NCI-H2227 treated with DMSO at 0.1 percent for 48 hours (cell line): ENCODE data around the gene ARHGEF37.
"Not testable (repeated sequence)": the region's sequence is repeated elsewhere in the genome, so short reads cannot be mapped to it uniquely, and the experiment has no call there.

ENCODE experiments used
- DNase-seq: peaks from one replicate; lab custom pipeline; 2025; lab: John Stamatoyannopoulos, UW

The ARHGEF37 gene

GRCh38 chr5:149564542-149565140 is 16.7 kb upstream of the ARHGEF37 start:
- DNase-seq, result peak; percentile 69

GRCh38 chr5:149567226-149567625 is 14.1 kb upstream of the ARHGEF37 start:
- no peak for DNase-seq

- DNase-seq, result no peak
Measured at GRCh38 chr5:149572170-149572569, 9.1 kb upstream of the ARHGEF37 start.

DNA sequence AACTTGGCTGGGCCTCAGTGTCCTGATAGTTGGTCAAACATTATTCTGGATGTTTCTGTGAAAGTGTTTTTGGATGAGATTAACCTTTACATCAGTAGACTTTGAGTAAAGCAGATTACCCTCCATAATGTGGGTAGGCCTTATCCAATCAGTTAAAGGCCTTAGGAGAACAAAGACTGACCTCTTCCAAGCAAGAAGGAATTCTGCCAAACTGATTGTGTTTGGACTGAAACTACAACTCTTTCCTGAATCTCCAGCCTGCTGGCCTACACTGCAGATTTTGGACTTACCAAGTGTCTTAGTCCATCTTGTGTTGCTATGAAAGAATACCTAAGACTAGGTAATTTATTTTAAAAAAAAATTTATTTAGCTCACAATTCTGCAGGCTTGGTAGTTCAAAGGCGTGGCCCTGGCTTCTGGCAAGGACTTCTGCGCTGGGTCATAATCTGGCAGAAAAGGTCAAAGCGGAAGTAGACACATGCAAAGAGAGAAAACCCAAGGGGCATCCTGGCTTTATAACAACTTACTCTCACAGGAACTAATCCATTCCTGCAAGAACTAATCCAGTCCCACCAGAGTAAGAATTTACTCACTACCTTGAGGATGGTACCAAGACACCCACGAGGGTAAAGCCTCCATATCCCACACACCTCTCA is 8.6 kb upstream of the ARHGEF37 start:
- no peak for DNase-seq

DNA sequence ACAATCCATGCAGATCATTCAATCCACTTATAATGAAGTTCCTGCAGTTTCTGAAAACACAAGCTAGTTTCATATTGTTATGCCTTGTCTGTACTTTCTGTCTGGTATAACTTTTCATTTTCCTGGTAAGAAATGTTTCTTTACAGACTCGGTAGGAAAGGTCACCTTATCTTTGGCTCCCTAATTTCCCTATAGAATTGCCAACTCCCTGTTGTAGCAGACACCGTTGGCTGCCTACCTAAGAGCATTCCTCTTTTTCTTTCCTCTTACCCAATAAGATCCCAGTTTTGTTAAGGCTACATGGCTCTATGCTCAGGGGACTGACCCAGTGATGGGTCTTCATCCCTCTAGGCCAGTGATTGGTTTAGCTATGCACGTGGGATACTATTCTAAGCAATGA is 6.2 kb upstream of the ARHGEF37 start:
- DNase-seq, result no peak

- no peak for DNase-seq
Measured at GRCh38 chr5:149576021-149576420, 5.3 kb upstream of the ARHGEF37 start.

GRCh38 chr5:149578896-149579295 is 2.4 kb upstream of the ARHGEF37 start:
- DNase-seq, result peak; percentile 10

GRCh38 chr5:149580808-149581191 is 498 bp upstream of the ARHGEF37 start:
- no peak for DNase-seq

DNA sequence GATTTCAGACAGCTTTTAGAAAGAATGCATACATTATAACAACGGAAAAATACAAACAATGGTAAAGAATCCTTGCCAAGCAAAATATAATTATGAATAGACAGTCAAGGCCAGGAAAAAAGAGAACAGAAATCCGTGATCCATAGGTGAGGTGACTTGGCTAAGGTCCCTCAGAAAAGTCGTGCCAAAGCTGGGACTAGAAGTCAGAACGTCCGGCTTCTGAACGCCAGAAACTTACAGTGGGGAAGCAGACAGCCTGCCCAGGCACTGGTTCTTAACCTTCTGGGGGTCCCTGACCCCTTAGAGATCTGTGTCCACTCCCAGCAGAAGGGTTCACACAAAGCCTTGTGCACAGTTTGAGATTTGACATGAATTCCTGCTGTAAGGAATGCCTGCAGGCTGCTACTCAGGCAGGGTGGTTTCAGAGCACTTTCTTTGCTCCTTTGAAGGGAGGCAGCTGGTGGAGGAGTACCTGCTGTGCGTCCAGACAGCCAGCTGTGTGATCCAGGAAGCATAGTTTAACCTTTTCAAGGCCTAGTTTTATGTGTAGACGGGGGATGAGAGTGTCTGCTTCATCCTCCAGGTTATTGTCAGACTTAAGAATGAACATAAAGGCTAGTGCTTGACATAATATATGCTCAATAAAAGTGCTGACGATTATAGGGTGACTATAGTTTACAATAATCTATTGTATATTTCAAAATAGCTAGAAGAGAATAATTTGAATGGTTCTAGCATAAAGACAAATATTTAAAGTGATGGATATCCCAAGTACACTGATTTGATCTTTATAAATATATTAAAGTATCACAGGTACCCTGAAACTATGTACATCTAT is 852 bp downstream of the ARHGEF37 start:
- DNase-seq, result no peak

DNA sequence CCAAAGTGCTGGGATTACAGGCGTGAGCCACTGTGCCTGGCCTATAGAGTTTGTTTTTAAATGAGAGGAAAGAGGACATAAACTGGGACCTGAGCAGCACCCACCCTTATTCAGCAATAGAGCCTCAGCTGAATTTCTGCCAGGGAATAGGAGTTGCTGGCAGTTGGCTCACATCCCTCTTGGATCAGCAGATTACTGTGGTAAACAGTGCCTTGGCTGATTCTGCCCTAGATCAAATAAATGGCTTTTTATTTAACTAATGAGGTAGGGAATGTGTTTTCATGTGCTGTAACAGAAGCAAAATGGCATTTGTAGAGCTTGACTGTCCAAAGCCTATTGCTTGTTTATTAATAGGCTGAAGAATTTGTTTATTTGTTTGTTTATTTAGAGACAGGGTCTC is 2.1 kb downstream of the ARHGEF37 start:
- DNase-seq, result no peak

GRCh38 chr5:149584121-149584520 is 2.8 kb downstream of the ARHGEF37 start:
- no peak for DNase-seq

DNA sequence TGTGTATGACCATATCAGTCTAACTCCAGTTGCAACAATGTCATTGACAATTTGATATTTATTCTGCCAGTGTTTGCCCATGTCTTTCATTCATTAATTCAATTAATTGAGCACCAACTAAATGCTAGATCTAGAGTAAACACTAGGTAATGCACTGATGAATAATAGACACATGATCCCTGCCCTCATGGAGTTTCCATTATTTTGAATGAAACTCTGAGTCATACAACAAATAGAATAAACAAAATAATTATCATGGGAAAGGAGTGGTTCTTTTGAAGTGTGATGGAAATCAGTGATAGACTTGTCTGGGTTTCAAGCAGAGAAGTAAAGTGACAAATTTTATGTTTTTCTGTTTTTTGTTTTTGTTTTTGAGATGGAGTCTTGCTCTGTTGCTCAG is 4.6 kb downstream of the ARHGEF37 start:
- DNase-seq, result no peak

DNA sequence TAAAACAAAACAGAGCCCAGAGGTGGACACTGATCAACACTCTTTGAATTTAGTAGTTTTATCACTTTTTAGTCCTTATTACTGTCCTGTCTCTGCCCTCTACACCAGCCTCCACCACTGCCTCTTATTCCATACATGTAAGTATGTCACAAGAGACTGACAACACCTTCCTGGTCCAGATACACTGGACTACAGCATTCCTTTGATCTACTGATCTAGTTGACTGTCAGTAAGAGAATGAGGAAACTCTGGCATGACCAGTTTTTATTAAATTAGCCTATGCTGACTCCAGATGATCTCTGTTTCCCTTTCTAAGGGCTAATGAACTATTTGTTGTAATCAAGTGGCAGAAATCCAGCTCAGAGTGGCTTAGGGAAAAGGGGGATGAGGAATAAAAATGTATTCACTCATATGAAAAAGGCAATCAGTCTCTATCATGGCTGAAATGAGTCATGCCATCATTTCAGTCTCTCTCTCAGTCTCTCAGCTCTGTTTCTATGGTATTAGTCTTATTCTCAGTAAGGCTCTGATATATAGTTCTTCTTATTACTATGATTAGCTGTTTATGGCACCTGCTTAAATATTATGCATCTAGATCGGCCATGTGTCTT is 5.5 kb downstream of the ARHGEF37 start:
- DNase-seq, result no peak

DNA sequence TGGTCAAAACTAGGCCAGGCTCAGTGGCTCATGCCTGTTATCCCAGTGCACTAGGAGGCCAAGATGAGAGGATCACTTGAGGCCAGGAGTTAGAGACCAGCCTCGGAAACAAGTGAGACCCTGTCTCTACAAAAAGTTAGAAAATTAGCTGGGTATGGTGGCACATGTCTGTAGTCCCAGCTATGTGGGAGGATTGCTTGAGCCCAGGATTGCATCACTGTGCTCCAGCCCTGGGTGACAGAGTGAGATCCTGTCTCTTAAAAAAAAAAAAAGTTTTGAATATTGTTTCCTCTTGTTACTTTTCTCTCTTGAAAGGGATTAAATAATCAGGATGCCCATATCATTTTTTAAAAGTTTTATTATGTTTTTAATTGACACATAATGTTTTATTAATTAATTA is 7.6 kb downstream of the ARHGEF37 start:
- DNase-seq, result no peak

DNA sequence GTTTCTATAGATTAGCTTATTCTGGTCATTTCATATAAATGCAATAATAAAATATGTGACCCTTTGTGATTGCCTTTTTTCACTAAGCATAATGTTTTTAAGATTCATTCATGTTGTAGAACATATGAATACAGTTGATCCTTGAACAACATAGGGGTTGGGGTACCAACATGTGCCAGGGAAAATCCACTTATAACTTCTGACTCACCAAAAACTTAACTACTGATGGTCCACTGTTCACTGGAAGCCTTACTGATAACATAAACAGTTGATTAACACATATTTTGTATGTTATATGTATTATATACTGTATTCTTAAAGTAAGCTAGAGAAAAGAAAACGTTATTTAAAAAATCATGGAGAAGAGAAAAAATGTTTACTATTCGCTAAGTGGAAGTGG is 12.1 kb downstream of the ARHGEF37 start:
- no peak for DNase-seq

DNA sequence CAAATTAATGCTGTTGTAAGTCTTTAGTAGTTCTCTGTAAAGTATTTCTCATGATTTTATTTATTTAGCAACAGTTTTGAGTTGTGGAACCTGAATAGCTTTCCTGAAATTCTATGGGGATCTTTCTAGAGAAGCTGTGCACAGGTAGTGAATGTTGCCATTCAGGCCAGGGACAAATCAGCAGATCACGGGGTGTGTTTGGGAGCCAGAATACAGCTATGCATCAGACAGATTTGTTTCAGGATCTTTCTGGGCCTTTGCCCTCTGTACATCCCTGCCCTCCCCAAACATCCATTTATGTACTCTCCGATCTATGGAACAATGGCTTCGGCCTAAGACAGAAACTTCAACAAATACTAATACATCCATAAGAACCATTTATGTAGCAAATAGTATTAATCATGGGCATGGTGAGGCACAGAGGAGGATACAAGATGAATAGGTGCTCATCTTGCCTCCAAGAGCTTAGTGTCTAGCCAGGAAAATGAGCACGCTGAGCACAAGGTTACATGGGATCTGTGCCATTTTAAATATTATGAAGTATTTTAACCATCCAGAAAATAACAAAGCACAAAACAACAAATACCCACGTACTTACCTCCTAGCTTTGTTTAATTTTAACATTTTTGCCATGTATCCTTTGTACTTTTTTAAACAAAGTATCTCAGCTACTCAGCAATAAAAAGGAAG is 13.1 kb downstream of the ARHGEF37 start:
- no peak for DNase-seq

DNA sequence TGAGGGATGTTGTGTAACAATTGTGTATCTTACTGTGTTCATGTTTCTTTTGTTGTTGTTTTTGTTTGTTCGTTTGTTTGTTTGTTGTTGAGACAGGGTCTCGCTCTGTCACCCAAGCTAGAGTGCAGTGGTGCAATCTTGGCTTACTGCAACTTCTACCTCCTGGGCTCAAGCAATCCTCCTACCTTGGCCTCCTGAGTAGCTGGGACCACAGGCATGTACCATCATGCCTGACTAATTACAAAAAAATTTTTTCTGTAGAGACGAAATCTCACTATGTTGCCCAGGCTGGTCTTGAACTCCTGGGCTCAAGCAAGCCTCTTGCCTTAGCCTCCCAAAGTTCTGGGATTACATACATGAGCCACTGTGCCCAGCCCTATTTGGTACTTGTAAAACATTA is 13.8 kb downstream of the ARHGEF37 start:
- DNase-seq, result not testable (repeated sequence)

GRCh38 chr5:149596712-149597111 is 15.4 kb downstream of the ARHGEF37 start:
- DNase-seq, result no peak

DNA sequence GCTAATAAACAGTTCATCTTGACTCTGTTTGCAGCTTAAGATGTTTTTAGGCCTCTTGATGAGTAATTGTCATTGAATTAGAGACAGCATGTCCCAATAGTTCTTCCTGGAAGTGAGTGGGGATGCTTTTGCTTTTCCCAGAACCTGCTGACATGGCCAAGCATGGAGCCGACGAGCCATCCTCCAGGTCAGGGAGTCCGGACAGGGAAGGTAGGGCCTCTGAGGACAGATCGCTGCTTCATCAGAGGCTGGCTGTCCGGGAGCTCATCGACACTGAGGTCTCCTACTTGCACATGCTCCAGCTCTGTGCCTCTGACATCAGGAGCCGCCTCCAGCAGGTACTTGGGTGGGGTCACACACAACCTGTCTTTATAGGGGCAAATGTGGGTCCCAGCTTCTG is 16.3 kb downstream of the ARHGEF37 start:
- no peak for DNase-seq

- DNase-seq, result not testable (repeated sequence)
Measured at GRCh38 chr5:149598234-149598633, 16.9 kb downstream of the ARHGEF37 start.

DNA sequence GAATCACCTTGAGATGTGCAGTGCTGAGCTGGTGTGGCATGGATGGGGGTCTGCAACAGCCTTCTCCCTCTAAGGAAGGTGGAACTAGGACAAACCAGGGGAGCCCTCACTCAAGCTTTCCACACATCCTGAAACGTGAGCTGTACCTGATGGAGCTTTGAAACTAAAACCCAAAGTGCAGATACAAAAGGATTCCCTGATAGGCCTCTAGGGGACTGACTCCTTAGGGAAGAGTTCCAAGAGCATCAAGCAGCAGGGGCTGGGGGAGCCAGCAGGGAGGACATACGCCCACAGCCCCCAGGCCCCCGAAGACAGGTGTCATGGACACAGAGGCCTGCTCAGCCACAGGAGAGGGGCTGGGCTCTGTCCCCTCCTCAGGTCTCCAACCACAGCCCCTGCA is 17.7 kb downstream of the ARHGEF37 start:
- no peak for DNase-seq

- DNase-seq, result no peak
Measured at GRCh38 chr5:149599375-149599774, 18.1 kb downstream of the ARHGEF37 start.
